VCaP (cell line): ENCODE measurements around the gene DDX50.
"Not testable (repeated sequence)": the region's sequence is repeated elsewhere in the genome, so short reads cannot be mapped to it uniquely, and the experiment has no call there.

Experiments
- H3K27ac ChIP-seq: fragments of 450-650 bp; 2 replicates; pipeline ENCODE4 v1.5.1; 2017
- CTCF ChIP-seq: fragments of 450-650 bp; conservative IDR thresholded peaks from 2 replicates; pipeline ENCODE4 v1.5.1; 2017; ENCODE audit warnings: mild to moderate bottlenecking, moderate library complexity

The DDX50 gene

GRCh38 chr10:68925489-68925888 is 24.4 kb downstream of the DDX50 start:
- H3K27ac ChIP-seq = no peak overlapping the region

GRCh38 chr10:68929157-68929556 is 28.0 kb downstream of the DDX50 start:
- not testable (repeated sequence) for H3K27ac ChIP-seq

More at GRCh38 chr10:68925489-68925888, 24.4 kb downstream of the DDX50 start:
- TF ChIP-seq CTCF = no peak

- not testable (repeated sequence) for H3K27ac ChIP-seq
Measured at GRCh38 chr10:68929888-68930287, 28.8 kb downstream of the DDX50 start.

DNA sequence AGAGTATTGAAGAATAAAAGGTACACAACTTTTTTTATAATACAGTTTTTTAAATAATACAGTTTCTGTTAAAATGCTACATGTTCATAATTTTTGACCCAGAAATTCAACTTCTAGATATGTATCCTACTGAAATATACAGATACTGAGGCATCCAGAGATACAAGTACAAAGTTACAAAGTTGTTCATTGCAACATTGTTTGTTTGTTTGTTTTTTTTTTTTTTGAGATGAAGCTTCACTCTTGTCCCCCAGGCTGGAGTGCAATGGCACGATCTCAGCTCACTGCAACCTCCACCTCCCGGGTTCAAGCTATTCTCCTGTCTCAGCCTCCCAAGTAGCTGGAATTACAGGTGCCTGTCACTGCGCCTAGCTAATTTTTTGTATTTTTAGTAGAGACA is 31.7 kb downstream of the DDX50 start:
- not testable (repeated sequence) for H3K27ac ChIP-seq

GRCh38 chr10:68934994-68935393 is 33.9 kb downstream of the DDX50 start:
- H3K27ac ChIP-seq = no peak overlapping the region
- no peak for TF ChIP-seq CTCF

- no peak for TF ChIP-seq CTCF
- no peak overlapping the region for H3K27ac ChIP-seq
Measured at GRCh38 chr10:68938117-68938516, 37.0 kb downstream of the DDX50 start.

DNA sequence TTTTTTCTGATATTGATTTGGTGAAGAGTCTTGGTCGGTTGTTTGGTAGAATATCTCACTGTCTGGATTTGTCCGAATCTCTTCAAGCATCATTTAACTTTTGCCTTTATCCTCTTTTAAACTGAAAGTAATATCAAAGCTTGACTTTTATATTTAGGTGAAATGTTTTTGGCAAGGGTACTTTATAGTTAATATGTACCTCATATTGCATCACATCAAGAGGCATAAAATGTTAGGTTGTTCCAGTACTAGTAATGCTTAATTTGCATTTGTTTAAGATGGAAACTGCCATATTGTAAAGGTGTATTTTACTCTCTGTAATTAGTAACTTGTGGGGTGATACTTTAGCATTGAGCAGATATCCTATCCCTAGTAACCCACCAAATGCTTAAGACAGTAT is 37.8 kb downstream of the DDX50 start:
- no peak overlapping the region for H3K27ac ChIP-seq
- no peak for TF ChIP-seq CTCF

GRCh38 chr10:68940917-68941316 is 39.8 kb downstream of the DDX50 start:
- H3K27ac ChIP-seq = not testable (repeated sequence)

DNA sequence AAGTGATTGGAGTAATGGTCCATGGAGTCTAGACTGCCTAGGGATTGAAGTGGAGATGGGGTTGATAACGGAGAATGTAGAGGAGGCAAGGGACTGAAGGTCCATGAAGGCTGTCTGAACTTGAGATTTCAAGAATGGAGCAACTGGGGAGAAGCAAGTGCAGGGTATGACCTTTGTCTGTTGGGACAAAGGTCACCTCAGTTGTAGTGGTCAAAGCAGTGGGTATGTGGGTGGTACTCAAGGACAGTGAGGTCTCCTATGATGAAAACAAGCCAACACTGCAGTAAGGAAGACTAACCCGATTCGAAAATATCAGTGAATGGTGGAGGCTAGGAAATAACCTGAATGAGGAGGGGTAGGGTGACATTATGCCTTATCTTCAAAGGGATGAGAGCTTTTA is 49.5 kb downstream of the DDX50 start:
- H3K27ac ChIP-seq = no peak overlapping the region
- no peak for TF ChIP-seq CTCF

GRCh38 chr10:68954904-68955303 is 53.8 kb downstream of the DDX50 start:
- TF ChIP-seq CTCF = no peak
- H3K27ac ChIP-seq = peak overlapping the region; percentile 86
